ENCODE measurements around the gene NUDT12. TPM values are rescaled to one million over a fixed set of nuclear protein-coding genes. Genes with fewer than 3 reads are reported as not detected.

NUDT12 gene
- total RNA-seq, 1 experiment from 2014 or later, result 11.3 TPM

- TF ChIP-seq CTCF (conservative IDR thresholded peaks at IDR 0.05), result no peak
- Mint-ChIP-seq H3K4me1 (no peaks in the 10 kb centered on the region), H3K9me3 (no peaks in the 10 kb centered on the region), H3K27me3 (ENCODE audit: low read depth) (no peaks in the 10 kb centered on the region), H3K4me3 (no peak overlapping the region), H3K27ac (no peak overlapping the region), H3K36me3 (ENCODE audit: insufficient read depth in 1 of 3, low read depth in 3 of 3) (no peaks in the 10 kb centered on the region)
- no peak overlapping the region for H4K5ac ChIP-seq (ENCODE audit: insufficient read length, low read depth, low read length)
- no peaks in the 10 kb centered on the region for H3K79me2 ChIP-seq (ENCODE audit: insufficient read depth, low read length)
- H2BK5ac ChIP-seq (ENCODE audit: insufficient read length, low read length), result no peak overlapping the region
- no peak overlapping the region for H3K4ac ChIP-seq (ENCODE audit: low read depth, low read length)
- no peak overlapping the region for H3K27ac ChIP-seq (ENCODE audit: insufficient read length, low read depth, low read length)
- no peak overlapping the region for H3T11ph ChIP-seq (ENCODE audit: low read length)
- no peak overlapping the region for H4K8ac ChIP-seq (replicated peaks; ENCODE audit: insufficient read length, low read depth, low read length)
- H3K27me3 ChIP-seq (ENCODE audit: insufficient read depth, low read length), result no peaks in the 10 kb centered on the region
- no peak overlapping the region for H2BK120ac ChIP-seq (ENCODE audit: low read depth, low read length, poor library complexity, severe bottlenecking)
- no peak for DNase-seq
- peak overlapping the region; percentile 22 for H2AFZ ChIP-seq (ENCODE audit: low read length)
- H2BK12ac ChIP-seq (ENCODE audit: insufficient read length, low read depth, low read length), result no peak overlapping the region
- no peak overlapping the region for H4K91ac ChIP-seq (ENCODE audit: insufficient read length, low read depth, low read length)
- H3K56ac ChIP-seq (ENCODE audit: insufficient read length, low read depth, low read length), result no peak overlapping the region
- no peak overlapping the region for H3K23ac ChIP-seq (ENCODE audit: insufficient read length, low read depth, low read length)
- no peaks in the 10 kb centered on the region for H3K79me1 ChIP-seq (ENCODE audit: insufficient read depth, low read depth, low read length, poor library complexity, severe bottlenecking)
- no peak overlapping the region for H3K9ac ChIP-seq (ENCODE audit: extremely low read depth, insufficient read length, low read length)
- peak overlapping the region; percentile 58 for H3K18ac ChIP-seq (ENCODE audit: insufficient read length, low read depth, low read length)
- no peaks in the 10 kb centered on the region for H3K9me3 ChIP-seq (ENCODE audit: control insufficient read depth, low read depth, low read length)
- no peak overlapping the region for H2AK5ac ChIP-seq (ENCODE audit: insufficient read length, low read length)
- no peak overlapping the region for H3K4me2 ChIP-seq (ENCODE audit: insufficient read depth, insufficient read length, low read length)
- H4K20me1 ChIP-seq (ENCODE audit: control insufficient read depth, insufficient read depth, insufficient read length), result no peaks in the 10 kb centered on the region
- no peaks in the 10 kb centered on the region for H3K4me1 ChIP-seq (ENCODE audit: insufficient read depth, low read length)
- WGBS (ENCODE audit: extremely low coverage, insufficient read length, low lambda C conversion rate), result no CpG with 5 or more reads among the region's 3 CpGs
- H3K23me2 ChIP-seq (ENCODE audit: insufficient read length, low read depth, low read length, poor library complexity, severe bottlenecking), result no peaks in the 10 kb centered on the region
- H2BK15ac ChIP-seq (ENCODE audit: low read depth, low read length), result no peak overlapping the region
- no peak overlapping the region for H2BK20ac ChIP-seq (ENCODE audit: low read depth, low read length, poor library complexity, severe bottlenecking)
- H3K14ac ChIP-seq (ENCODE audit: insufficient read depth, low read length), result no peak overlapping the region
These were observed 27.2 kb upstream of the NUDT12 start for GRCh38 chr5:103589776-103590175.

Data from H9 (cell line).